Bronchial epithelial cell (primary cell): ENCODE data around the gene FBXL20. TPM values are rescaled to one million over a fixed set of nuclear protein-coding genes. Genes with fewer than 3 reads are reported as not detected.
A peak's percentile ranks its signal among the peaks of the same experiment; 100 is the strongest.
"Not testable (repeated sequence)": the region's sequence is repeated elsewhere in the genome, so short reads cannot be mapped to it uniquely, and the experiment has no call there.

Experiments
- DNase-seq: peaks from one replicate; pipeline ENCODE4 v3.0.0-alpha.2; 2010; ENCODE audit warnings: low read depth
- FAIRE-seq: peaks from 2 replicates; lab custom pipeline; 2011; peaks lifted over from hg19 to GRCh38; lab: Jason Lieb, UNC
- H3K27me3 ChIP-seq: 2 replicates; pipeline ENCODE4 v1.5.1; 2011; ENCODE audit warnings: low read length; ENCODE audit not compliant: control insufficient read depth, insufficient read depth
- H3K36me3 ChIP-seq: 2 replicates; pipeline ENCODE4 v1.5.1; 2011; ENCODE audit warnings: low read length; ENCODE audit not compliant: control insufficient read depth, insufficient read depth
- H3K4me3 ChIP-seq: 2 replicates; pipeline ENCODE4 v1.5.1; 2011; ENCODE audit warnings: mild to moderate bottlenecking, low read depth, low read length, control low read depth
- CTCF ChIP-seq: IDR thresholded peaks from 2 replicates; pipeline ENCODE4 v1.5.1; 2011; ENCODE audit warnings: mild to moderate bottlenecking, moderate library complexity, low read length, control low read depth, inconsistent platforms; ENCODE audit not compliant: insufficient read depth, severe bottlenecking
- total RNA-seq: library from RNA; depleted of rRNA; stranded (reverse); fragments of >200 nt; gene quantifications from 2 replicates; pipeline ENCODE4 v1.2.1, GENCODE V29; 2014

Gene FBXL20
- total RNA-seq, 1 donor from 2014 or later: 9.0 TPM

GRCh38 chr17:39264119-39264518, 137.3 kb downstream of the FBXL20 start:
- no peak for FAIRE-seq
- Histone ChIP-seq H3K4me3 (no peak overlapping the region), H3K36me3 (peaks cover 11% of the 10 kb centered on the region), H3K27me3 (no peaks in the 10 kb centered on the region)
- no peak for TF ChIP-seq CTCF
- no peak for DNase-seq

- peaks cover 12% of the 10 kb centered on the region for H3K36me3 ChIP-seq
- FAIRE-seq (no peak), DNase-seq (no peak)
- H3K27me3 ChIP-seq: no peaks in the 10 kb centered on the region
- H3K4me3 ChIP-seq: no peak overlapping the region
- TF ChIP-seq CTCF: peak; percentile 24
Observed at GRCh38 chr17:39261286-39261685, 140.1 kb downstream of the FBXL20 start.

- Histone ChIP-seq H3K36me3 (no peaks in the 10 kb centered on the region), H3K27me3 (no peaks in the 10 kb centered on the region), H3K4me3 (no peak overlapping the region)
- FAIRE-seq: no peak
- no peak for TF ChIP-seq CTCF
- no peak for DNase-seq
Observed at GRCh38 chr17:39252788-39253460, 148.5 kb downstream of the FBXL20 start.

- Histone ChIP-seq H3K4me3 (no peak overlapping the region), H3K27me3 (no peaks in the 10 kb centered on the region), H3K36me3 (no peaks in the 10 kb centered on the region)
- no peak for FAIRE-seq
- no peak for DNase-seq
- TF ChIP-seq CTCF: no peak
Observed at GRCh38 chr17:39251997-39252396, 149.4 kb downstream of the FBXL20 start.

- not testable (repeated sequence) for H3K36me3 ChIP-seq, H3K27me3 ChIP-seq, FAIRE-seq, DNase-seq, H3K4me3 ChIP-seq
Observed at GRCh38 chr17:39250076-39250475, 151.3 kb downstream of the FBXL20 start.

- DNase-seq (no peak), FAIRE-seq (no peak)
- TF ChIP-seq CTCF: peak; percentile 11
- Histone ChIP-seq H3K27me3 (no peaks in the 10 kb centered on the region), H3K36me3 (no peaks in the 10 kb centered on the region), H3K4me3 (no peak overlapping the region)
Observed at GRCh38 chr17:39246274-39246673, 155.2 kb downstream of the FBXL20 start.
